Trophoblast cell (in vitro differentiated cells and primary cell): ENCODE data around the gene FBLIM1.

ENCODE experiments used
- DNase-seq, 2 donors: peaks; one replicate each; pipeline ENCODE4 v3.0.0-alpha.2; 2016
- H2AFZ ChIP-seq: 2 replicates; pipeline ENCODE4 v1.6.1; 2013; ENCODE audit warnings: low read length, moderate library complexity, mild to moderate bottlenecking; ENCODE audit not compliant: insufficient read depth, poor library complexity
- H2AK5ac ChIP-seq: 2 replicates; pipeline ENCODE4 v1.6.1; 2013; ENCODE audit warnings: mild to moderate bottlenecking, low read length
- H2BK120ac ChIP-seq: 2 replicates; pipeline ENCODE4 v1.6.1; 2013; ENCODE audit warnings: low read length, mild to moderate bottlenecking, moderate library complexity; ENCODE audit not compliant: insufficient read depth, poor library complexity
- H2BK12ac ChIP-seq: 2 replicates; pipeline ENCODE4 v1.6.1; 2013; ENCODE audit warnings: mild to moderate bottlenecking, low read length, moderate library complexity
- H2BK5ac ChIP-seq: 2 replicates; pipeline ENCODE4 v1.6.1; 2013; ENCODE audit warnings: low read length, low read depth, moderate library complexity, mild to moderate bottlenecking; ENCODE audit not compliant: poor library complexity
- H3K14ac ChIP-seq: 2 replicates; pipeline ENCODE4 v1.6.1; 2013; ENCODE audit warnings: mild to moderate bottlenecking, low read length
- H3K18ac ChIP-seq: 2 replicates; pipeline ENCODE4 v1.6.1; 2013; ENCODE audit warnings: mild to moderate bottlenecking, low read length
- H3K23ac ChIP-seq: 2 replicates; pipeline ENCODE4 v1.6.1; 2013; ENCODE audit warnings: low read length
- H3K27ac ChIP-seq: 2 replicates; pipeline ENCODE4 v1.5.1; 2013; ENCODE audit warnings: low read depth, mild to moderate bottlenecking, inconsistent platforms, low read length, moderate library complexity
- H3K27me3 ChIP-seq: 2 replicates; pipeline ENCODE4 v1.6.1; 2013; ENCODE audit warnings: inconsistent platforms, mild to moderate bottlenecking, low read length, moderate library complexity; ENCODE audit not compliant: insufficient read depth
- H3K36me3 ChIP-seq, 2 experiments: 1 replicate in 1 of 2; 2 replicates in 1 of 2; pipeline ENCODE4 v1.6.1; 2013; ENCODE audit warnings: low read length in 2 of 2, mild to moderate bottlenecking in 2 of 2, moderate library complexity in 1 of 2; ENCODE audit not compliant: insufficient read depth in 2 of 2, control insufficient read depth in 1 of 2
- H3K4ac ChIP-seq: 2 replicates; pipeline ENCODE4 v1.6.1; 2013; ENCODE audit warnings: low read depth, mild to moderate bottlenecking, low read length, moderate library complexity
- H3K4me1 ChIP-seq, 2 experiments: 1 replicate in 1 of 2; 2 replicates in 1 of 2; pipeline ENCODE4 v1.6.1; 2013; ENCODE audit warnings: low read length in 2 of 2, mild to moderate bottlenecking in 2 of 2, moderate library complexity in 1 of 2; ENCODE audit not compliant: insufficient read depth in 2 of 2, control insufficient read depth in 1 of 2
- H3K4me2 ChIP-seq: 2 replicates; pipeline ENCODE4 v1.6.1; 2013; ENCODE audit warnings: inconsistent platforms, mild to moderate bottlenecking, low read length, moderate library complexity
- H3K4me3 ChIP-seq: 2 replicates; pipeline ENCODE4 v1.5.1; 2013; ENCODE audit warnings: mild to moderate bottlenecking, low read depth, low read length, inconsistent platforms
- H3K79me1 ChIP-seq: one replicate; pipeline ENCODE4 v1.6.1; 2013; ENCODE audit warnings: low read length
- H3K79me2 ChIP-seq: 2 replicates; pipeline ENCODE4 v1.6.1; 2013; ENCODE audit warnings: low read length, mild to moderate bottlenecking; ENCODE audit not compliant: control insufficient read depth, insufficient read depth, poor library complexity
- H3K9ac ChIP-seq: 2 replicates; pipeline ENCODE4 v1.6.1; 2013; ENCODE audit warnings: mild to moderate bottlenecking, low read length
- H3K9me3 ChIP-seq: 2 replicates; pipeline ENCODE4 v1.6.1; 2013; ENCODE audit warnings: low read depth, mild to moderate bottlenecking, control low read depth, inconsistent platforms, low read length; ENCODE audit not compliant: insufficient read depth
- H4K12ac ChIP-seq: 2 replicates; pipeline ENCODE4 v1.6.1; 2013; ENCODE audit warnings: low read depth, mild to moderate bottlenecking, low read length, moderate library complexity
- H4K8ac ChIP-seq: 2 replicates; pipeline ENCODE4 v1.6.1; 2013; ENCODE audit warnings: low read depth, mild to moderate bottlenecking, low read length, moderate library complexity
- H4K91ac ChIP-seq: one replicate; pipeline ENCODE4 v1.6.1; 2013; ENCODE audit warnings: low read depth, mild to moderate bottlenecking, low read length, moderate library complexity
- WGBS: extraction: QIAGEN DNeasy Blood & Tissue Kit; methylation state at CpG from one replicate; pipeline ENCODE4 v1.1.7; 2013; ENCODE audit warnings: missing lambda C conversion rate; ENCODE audit not compliant: insufficient read length, insufficient coverage; ENCODE audit errors: extremely low coverage; 5-methylcytosine and 5-hydroxymethylcytosine counted together

The FBLIM1 gene

GRCh38 chr1:15734901-15735300, 23.7 kb upstream of the FBLIM1 start:
- Histone ChIP-seq H4K91ac (no peak overlapping the region), H2AK5ac (no peak overlapping the region), H3K4me3 (no peak overlapping the region), H3K9ac (no peak overlapping the region), H3K79me2 (no peaks in the 10 kb centered on the region), H3K27me3 (no peaks in the 10 kb centered on the region), H4K12ac (no peak overlapping the region), H3K36me3 (peaks cover 42 to 46% of the 10 kb centered on the region in 2 experiments), H3K4me2 (no peak overlapping the region), H3K4ac (no peak overlapping the region), H3K18ac (no peak overlapping the region), H3K14ac (no peak overlapping the region), H4K8ac (no peak overlapping the region), H2BK12ac (no peak overlapping the region), H3K4me1 (peaks cover 20 to 23% of the 10 kb centered on the region in 2 experiments), H2BK120ac (no peak overlapping the region), H3K23ac (no peak overlapping the region), H2AFZ (no peak overlapping the region), H3K9me3 (peaks cover 2% of the 10 kb centered on the region), H3K27ac (no peak overlapping the region), H2BK5ac (peak overlapping the region; percentile 3), H3K79me1 (peaks cover 9% of the 10 kb centered on the region)
- WGBS = no CpG with 5 or more reads among the region's 17 CpGs
- peak; percentile 92 to 94 for DNase-seq

- peak overlapping the region; percentile 16 for H2BK12ac ChIP-seq
- peak overlapping the region; percentile 13 for H2BK120ac ChIP-seq
- no peaks in the 10 kb centered on the region for H3K27me3 ChIP-seq
- no peak overlapping the region for H3K4me3 ChIP-seq
- no peak overlapping the region for H3K4ac ChIP-seq
- no peak overlapping the region for H4K8ac ChIP-seq
- no CpG with 5 or more reads among the region's 12 CpGs for WGBS
- DNase-seq = peak; percentile 47 to 52
- peaks cover 20 to 23% of the 10 kb centered on the region in 2 experiments for H3K4me1 ChIP-seq
- H4K12ac ChIP-seq = no peak overlapping the region
- no peak overlapping the region for H3K23ac ChIP-seq
- peaks cover 9% of the 10 kb centered on the region for H3K79me1 ChIP-seq
- H3K9ac ChIP-seq = no peak overlapping the region
- H3K27ac ChIP-seq = no peak overlapping the region
- no peaks in the 10 kb centered on the region for H3K79me2 ChIP-seq
- H3K36me3 ChIP-seq = peaks cover 39 to 43% of the 10 kb centered on the region in 2 experiments
- no peak overlapping the region for H2AK5ac ChIP-seq
- peaks cover 2% of the 10 kb centered on the region for H3K9me3 ChIP-seq
- peak overlapping the region; percentile 3 for H2BK5ac ChIP-seq
- H4K91ac ChIP-seq = no peak overlapping the region
- H2AFZ ChIP-seq = no peak overlapping the region
- H3K4me2 ChIP-seq = no peak overlapping the region
- peak overlapping the region; percentile 9 for H3K14ac ChIP-seq
- peak overlapping the region; percentile 23 for H3K18ac ChIP-seq
Observed at GRCh38 chr1:15735304-15736037, 23.1 kb upstream of the FBLIM1 start.

- peak within 1 kb of the TSS; percentile 23 for H3K18ac ChIP-seq
- H2BK5ac ChIP-seq = peak within 1 kb of the TSS; percentile 3
- H3K4me1 ChIP-seq = peaks cover 20 to 23% of the 10 kb centered on the region in 2 experiments
- H2BK12ac ChIP-seq = peak within 1 kb of the TSS; percentile 16
- peak; percentile 42 to 63 for DNase-seq
- peaks cover 31 to 35% of the 10 kb centered on the region in 2 experiments for H3K36me3 ChIP-seq
- no peak within 1 kb of the TSS for H3K4me3 ChIP-seq
- H2BK120ac ChIP-seq = peak within 1 kb of the TSS; percentile 13
- WGBS = no CpG with 5 or more reads among the region's 35 CpGs
- H3K27me3 ChIP-seq = no peaks in the 10 kb centered on the region
- H2AFZ ChIP-seq = no peak within 1 kb of the TSS
- no peak within 1 kb of the TSS for H3K27ac ChIP-seq
- H3K79me1 ChIP-seq = peaks cover 9% of the 10 kb centered on the region
- H4K12ac ChIP-seq = no peak within 1 kb of the TSS
- H4K91ac ChIP-seq = peak within 1 kb of the TSS; percentile 11
- H3K9me3 ChIP-seq = peaks cover 2% of the 10 kb centered on the region
- peak within 1 kb of the TSS; percentile 9 for H3K14ac ChIP-seq
- H4K8ac ChIP-seq = no peak within 1 kb of the TSS
- H2AK5ac ChIP-seq = peak within 1 kb of the TSS; percentile 32
- no peak within 1 kb of the TSS for H3K4ac ChIP-seq
- H3K9ac ChIP-seq = no peak within 1 kb of the TSS
- H3K79me2 ChIP-seq = no peaks in the 10 kb centered on the region
- H3K23ac ChIP-seq = no peak within 1 kb of the TSS
- H3K4me2 ChIP-seq = no peak within 1 kb of the TSS
Observed at GRCh38 chr1:15736038-15736891, 22.3 kb upstream of the FBLIM1 start, which contains the start of gene SLC25A34. TSS of gene SLC25A34 (plus strand) at chr1:15736258. CDS start at chr1:15736486, 228 bp downstream.

- Histone ChIP-seq H3K14ac (no peak overlapping the region), H3K27ac (no peak overlapping the region), H2AFZ (no peak overlapping the region), H3K4me1 (peaks cover 22 to 25% of the 10 kb centered on the region in 2 experiments), H3K23ac (no peak overlapping the region), H3K9ac (no peak overlapping the region), H4K91ac (no peak overlapping the region), H4K12ac (no peak overlapping the region), H3K27me3 (no peaks in the 10 kb centered on the region), H3K4me3 (no peak overlapping the region), H2BK5ac (no peak overlapping the region), H2AK5ac (no peak overlapping the region), H2BK120ac (no peak overlapping the region), H3K18ac (no peak overlapping the region), H3K4me2 (no peak overlapping the region), H3K9me3 (peaks cover 2% of the 10 kb centered on the region), H2BK12ac (no peak overlapping the region), H3K79me1 (peaks cover 9% of the 10 kb centered on the region), H3K4ac (no peak overlapping the region), H3K36me3 (peaks cover 25 to 29% of the 10 kb centered on the region in 2 experiments), H4K8ac (no peak overlapping the region), H3K79me2 (no peaks in the 10 kb centered on the region)
- DNase-seq = no peak
- no CpG with 5 or more reads among the region's 6 CpGs for WGBS
Observed at GRCh38 chr1:15736892-15737261, 21.7 kb upstream of the FBLIM1 start.
